ENCODE results near the gene PCAT7. TPM values are rescaled to one million over a fixed set of nuclear protein-coding genes. Genes with fewer than 3 reads are reported as not detected.

The PCAT7 gene
- polyA plus RNA-seq, 1 donor from 2014 or later: 7.7 TPM

- Histone ChIP-seq H3K9me3 (ENCODE audit: low read length) (no peaks in the 10 kb centered on the region), H3F3A (ENCODE audit: insufficient read depth, low read length, poor library complexity, severe bottlenecking) (no peaks in the 10 kb centered on the region), H3K79me2 (replicated peaks; ENCODE audit: insufficient read depth, low read length) (no peaks in the 10 kb centered on the region), H3K9ac (ENCODE audit: low read length) (no peak overlapping the region), H3K27me3 (ENCODE audit: insufficient read depth, low read depth, low read length) (no peaks in the 10 kb centered on the region), H3K4me2 (ENCODE audit: low read length) (no peak overlapping the region), H3K27ac (ENCODE audit: low read length) (no peak overlapping the region), H3K9me2 (ENCODE audit: insufficient read depth, low read length) (no peaks in the 10 kb centered on the region), H2AFZ (ENCODE audit: low read depth, low read length) (no peak overlapping the region), H3K4me3 (ENCODE audit: low read length) (no peak overlapping the region), H3K36me3 (ENCODE audit: insufficient read depth, low read length) (peaks cover 7% of the 10 kb centered on the region), H4K20me1 (ENCODE audit: insufficient read depth) (no peaks in the 10 kb centered on the region)
- no peak for TF ChIP-seq SMC3 (conservative IDR thresholded peaks at IDR 0.05; ENCODE audit: poor library complexity)
- TF ChIP-seq RAD21 (conservative IDR thresholded peaks at IDR 0.05): no peak
- no peak for TF ChIP-seq EZH2 (IDR thresholded peaks at IDR 0.05; ENCODE audit: borderline replicate concordance, insufficient read depth, low read length, poor library complexity, severe bottlenecking)
- TF ChIP-seq TAF1 (IDR thresholded peaks at IDR 0.05; ENCODE audit: low read depth): no peak
- no peak for TF ChIP-seq MXI1 (conservative IDR thresholded peaks at IDR 0.05; ENCODE audit: poor library complexity, severe bottlenecking)
- no peak for TF ChIP-seq POLR2AphosphoS5 (IDR thresholded peaks at IDR 0.05)
- TF ChIP-seq, protein P1, sequence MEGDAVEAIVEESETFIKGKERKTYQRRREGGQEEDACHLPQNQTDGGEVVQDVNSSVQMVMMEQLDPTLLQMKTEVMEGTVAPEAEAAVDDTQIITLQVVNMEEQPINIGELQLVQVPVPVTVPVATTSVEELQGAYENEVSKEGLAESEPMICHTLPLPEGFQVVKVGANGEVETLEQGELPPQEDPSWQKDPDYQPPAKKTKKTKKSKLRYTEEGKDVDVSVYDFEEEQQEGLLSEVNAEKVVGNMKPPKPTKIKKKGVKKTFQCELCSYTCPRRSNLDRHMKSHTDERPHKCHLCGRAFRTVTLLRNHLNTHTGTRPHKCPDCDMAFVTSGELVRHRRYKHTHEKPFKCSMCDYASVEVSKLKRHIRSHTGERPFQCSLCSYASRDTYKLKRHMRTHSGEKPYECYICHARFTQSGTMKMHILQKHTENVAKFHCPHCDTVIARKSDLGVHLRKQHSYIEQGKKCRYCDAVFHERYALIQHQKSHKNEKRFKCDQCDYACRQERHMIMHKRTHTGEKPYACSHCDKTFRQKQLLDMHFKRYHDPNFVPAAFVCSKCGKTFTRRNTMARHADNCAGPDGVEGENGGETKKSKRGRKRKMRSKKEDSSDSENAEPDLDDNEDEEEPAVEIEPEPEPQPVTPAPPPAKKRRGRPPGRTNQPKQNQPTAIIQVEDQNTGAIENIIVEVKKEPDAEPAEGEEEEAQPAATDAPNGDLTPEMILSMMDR (IDR thresholded peaks at IDR 0.05; ENCODE audit: poor library complexity, severe bottlenecking): no peak
- no peak for TF ChIP-seq EP300 (conservative IDR thresholded peaks at IDR 0.05; ENCODE audit: poor library complexity, severe bottlenecking)
- TF ChIP-seq, protein P2, sequence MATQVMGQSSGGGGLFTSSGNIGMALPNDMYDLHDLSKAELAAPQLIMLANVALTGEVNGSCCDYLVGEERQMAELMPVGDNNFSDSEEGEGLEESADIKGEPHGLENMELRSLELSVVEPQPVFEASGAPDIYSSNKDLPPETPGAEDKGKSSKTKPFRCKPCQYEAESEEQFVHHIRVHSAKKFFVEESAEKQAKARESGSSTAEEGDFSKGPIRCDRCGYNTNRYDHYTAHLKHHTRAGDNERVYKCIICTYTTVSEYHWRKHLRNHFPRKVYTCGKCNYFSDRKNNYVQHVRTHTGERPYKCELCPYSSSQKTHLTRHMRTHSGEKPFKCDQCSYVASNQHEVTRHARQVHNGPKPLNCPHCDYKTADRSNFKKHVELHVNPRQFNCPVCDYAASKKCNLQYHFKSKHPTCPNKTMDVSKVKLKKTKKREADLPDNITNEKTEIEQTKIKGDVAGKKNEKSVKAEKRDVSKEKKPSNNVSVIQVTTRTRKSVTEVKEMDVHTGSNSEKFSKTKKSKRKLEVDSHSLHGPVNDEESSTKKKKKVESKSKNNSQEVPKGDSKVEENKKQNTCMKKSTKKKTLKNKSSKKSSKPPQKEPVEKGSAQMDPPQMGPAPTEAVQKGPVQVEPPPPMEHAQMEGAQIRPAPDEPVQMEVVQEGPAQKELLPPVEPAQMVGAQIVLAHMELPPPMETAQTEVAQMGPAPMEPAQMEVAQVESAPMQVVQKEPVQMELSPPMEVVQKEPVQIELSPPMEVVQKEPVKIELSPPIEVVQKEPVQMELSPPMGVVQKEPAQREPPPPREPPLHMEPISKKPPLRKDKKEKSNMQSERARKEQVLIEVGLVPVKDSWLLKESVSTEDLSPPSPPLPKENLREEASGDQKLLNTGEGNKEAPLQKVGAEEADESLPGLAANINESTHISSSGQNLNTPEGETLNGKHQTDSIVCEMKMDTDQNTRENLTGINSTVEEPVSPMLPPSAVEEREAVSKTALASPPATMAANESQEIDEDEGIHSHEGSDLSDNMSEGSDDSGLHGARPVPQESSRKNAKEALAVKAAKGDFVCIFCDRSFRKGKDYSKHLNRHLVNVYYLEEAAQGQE (IDR thresholded peaks at IDR 0.05; ENCODE audit: borderline replicate concordance): no peak
These were observed 13.5 kb downstream of the PCAT7 start for GRCh38 chr9:94568250-94568889.

DNA sequence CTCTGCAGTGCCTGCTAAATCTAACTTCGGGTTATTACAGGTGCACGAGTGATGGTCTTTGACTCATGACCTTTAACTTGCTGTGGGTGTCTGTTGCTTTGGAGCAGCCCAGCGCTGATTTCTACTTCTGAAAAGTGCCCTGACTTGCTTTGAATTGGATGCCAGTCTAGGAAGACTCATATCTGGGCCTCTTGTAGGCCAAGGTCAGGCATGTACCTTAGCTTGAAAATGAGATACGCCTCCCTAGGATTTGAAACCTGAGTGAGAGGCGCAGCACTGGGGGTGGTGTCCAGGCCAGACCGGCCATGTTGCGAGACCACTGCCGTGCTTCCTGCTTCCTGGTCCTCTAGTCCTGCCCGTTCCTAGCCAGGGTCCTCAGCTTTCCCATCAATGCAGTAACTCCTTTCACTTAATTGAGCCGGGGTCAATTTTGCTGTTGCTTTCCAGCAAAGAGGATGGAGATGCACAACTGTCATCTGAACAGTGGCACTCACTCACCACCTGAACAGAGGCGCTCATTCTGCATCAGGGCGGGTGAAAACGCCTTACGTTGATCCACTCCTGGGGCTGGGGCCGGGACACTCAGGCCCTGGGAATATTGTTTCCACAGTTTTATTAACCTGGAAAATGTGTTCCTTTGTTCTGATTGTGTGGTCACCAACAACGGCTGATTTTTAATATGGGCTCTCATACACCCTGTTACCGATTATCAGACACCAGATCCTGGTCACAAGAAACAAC lies 14.3 kb downstream of the PCAT7 start:
- Histone ChIP-seq H2AFZ (ENCODE audit: low read depth, low read length) (no peak overlapping the region), H3K27me3 (ENCODE audit: insufficient read depth, low read depth, low read length) (no peaks in the 10 kb centered on the region), H3K4me3 (ENCODE audit: low read length) (no peak overlapping the region), H3F3A (ENCODE audit: insufficient read depth, low read length, poor library complexity, severe bottlenecking) (no peaks in the 10 kb centered on the region), H3K36me3 (ENCODE audit: insufficient read depth, low read length) (no peaks in the 10 kb centered on the region), H3K79me2 (replicated peaks; ENCODE audit: insufficient read depth, low read length) (no peaks in the 10 kb centered on the region), H3K27ac (ENCODE audit: low read length) (no peak overlapping the region), H3K4me2 (ENCODE audit: low read length) (no peak overlapping the region), H4K20me1 (ENCODE audit: insufficient read depth) (no peaks in the 10 kb centered on the region), H3K9me3 (ENCODE audit: low read length) (no peaks in the 10 kb centered on the region), H3K9ac (ENCODE audit: low read length) (no peak overlapping the region), H3K9me2 (ENCODE audit: insufficient read depth, low read length) (no peaks in the 10 kb centered on the region)
- no peak for TF ChIP-seq RAD21 (conservative IDR thresholded peaks at IDR 0.05)
- TF ChIP-seq, protein P2 (IDR thresholded peaks at IDR 0.05; ENCODE audit: borderline replicate concordance): no peak
- TF ChIP-seq EP300 (conservative IDR thresholded peaks at IDR 0.05; ENCODE audit: poor library complexity, severe bottlenecking): no peak
- no peak for TF ChIP-seq SMC3 (conservative IDR thresholded peaks at IDR 0.05; ENCODE audit: poor library complexity)
- TF ChIP-seq EZH2 (IDR thresholded peaks at IDR 0.05; ENCODE audit: borderline replicate concordance, insufficient read depth, low read length, poor library complexity, severe bottlenecking): no peak
- TF ChIP-seq POLR2AphosphoS5 (IDR thresholded peaks at IDR 0.05): no peak
- TF ChIP-seq MXI1 (conservative IDR thresholded peaks at IDR 0.05; ENCODE audit: poor library complexity, severe bottlenecking): no peak
- TF ChIP-seq, protein P1 (IDR thresholded peaks at IDR 0.05; ENCODE audit: poor library complexity, severe bottlenecking): no peak
- no peak for TF ChIP-seq TAF1 (IDR thresholded peaks at IDR 0.05; ENCODE audit: low read depth)

Measured in neural cell (in vitro differentiated cells).